ENCODE data around the gene SPANXN3. TPM values are rescaled to one million over a fixed set of nuclear protein-coding genes. Genes with fewer than 3 reads are reported as not detected.

Gene SPANXN3, protein sequence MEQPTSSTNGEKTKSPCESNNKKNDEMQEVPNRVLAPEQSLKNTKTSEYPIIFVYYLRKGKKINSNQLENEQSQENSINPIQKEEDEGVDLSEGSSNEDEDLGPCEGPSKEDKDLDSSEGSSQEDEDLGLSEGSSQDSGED
- not detected in 2 replicates for total RNA-seq

GRCh38 chrX:143517375-143517774 lies at the start of gene SPANXN3:
Gene SPANXN3 (minus strand): TSS chrX:143517475. CDS start chrX:143517391, 84 bp downstream.

Other genes with a start within 250 kb of the SPANXN3 start
- 2.2 and 3.4 TPM in 2 replicates for gene SLITRK4, start 118.6 kb upstream of the SPANXN3 start, total RNA-seq
- gene SPANXN2, start 203.3 kb upstream of the SPANXN3 start, total RNA-seq, result not detected in 2 replicates